IMR-90 (cell line): ENCODE measurements around the gene STPG4. TPM values are rescaled to one million over a fixed set of nuclear protein-coding genes. Genes with fewer than 3 reads are reported as not detected.
A peak's percentile ranks its signal among the peaks of the same experiment; 100 is the strongest.
"Not testable (repeated sequence)": the region's sequence is repeated elsewhere in the genome, so short reads cannot be mapped to it uniquely, and the experiment has no call there.

ENCODE experiments used
- ATAC-seq: fragments of 200-7000 bp; cut with Tn5 transposase; 2 replicates; pipeline ENCODE4 v1.9.1; 2020; ENCODE audit warnings: low read depth, mild to moderate bottlenecking, moderate library complexity
- BruUV-seq: library from RNA; stranded (reverse); fragments of 400-500 nt; replicated peaks from 2 replicates; lab custom pipeline; 2021; lab: Mats Ljungman, UMichigan
- CTCF ChIA-PET: fragments of 300-600 bp; formaldehyde crosslinking; extraction: SDS; loops from one replicate; lab custom pipeline; 2021; ENCODE audit warnings: antibody characterized with exemption; lab: Yijun Ruan, JAX
- POLR2A ChIA-PET: fragments of 300-600 bp; sonication (Branson Sonifier 250); formaldehyde crosslinking; loops from one replicate; lab custom pipeline; 2022; ENCODE audit warnings: antibody characterized with exemption; ENCODE audit not compliant: unreplicated experiment; lab: Charles Lee
- DNase-seq: peaks from one replicate; pipeline ENCODE4 v3.0.0; 2013
- H2AFZ ChIP-seq: replicated peaks from 2 replicates; pipeline ENCODE3; 2013; ENCODE audit warnings: low read length, mild to moderate bottlenecking; ENCODE audit not compliant: poor library complexity
- H2AK5ac ChIP-seq: 2 replicates; pipeline ENCODE4 v1.6.1; 2013; ENCODE audit warnings: low read depth, low read length, inconsistent platforms
- H2AK9ac ChIP-seq: replicated peaks from 2 replicates; pipeline ENCODE3; 2013; ENCODE audit warnings: mild to moderate bottlenecking, low read depth, low read length, moderate library complexity; ENCODE audit not compliant: poor library complexity
- H2BK120ac ChIP-seq: 2 replicates; pipeline ENCODE4 v1.6.1; 2013; ENCODE audit warnings: low read depth, low read length, inconsistent platforms
- H2BK15ac ChIP-seq: 3 replicates; pipeline ENCODE4 v1.6.1; 2013; ENCODE audit warnings: low read depth, low read length, inconsistent platforms
- H2BK20ac ChIP-seq: 2 replicates; pipeline ENCODE4 v1.6.1; 2013; ENCODE audit warnings: low read depth, mild to moderate bottlenecking, inconsistent platforms, low read length, moderate library complexity
- H2BK5ac ChIP-seq: 2 replicates; pipeline ENCODE4 v1.6.1; 2013; ENCODE audit warnings: mild to moderate bottlenecking, low read depth, low read length, inconsistent platforms; ENCODE audit not compliant: poor library complexity, severe bottlenecking
- H3K14ac ChIP-seq: replicated peaks from 2 replicates; pipeline ENCODE4 v1.6.1; 2013; ENCODE audit warnings: low read depth, low read length, inconsistent platforms
- H3K18ac ChIP-seq: 2 replicates; pipeline ENCODE4 v1.6.1; 2013; ENCODE audit warnings: low read depth, low read length, control low read depth
- H3K23ac ChIP-seq: 2 replicates; pipeline ENCODE4 v1.6.1; 2013; ENCODE audit warnings: low read depth, low read length, inconsistent platforms
- H3K27ac ChIP-seq: 2 replicates; pipeline ENCODE4 v1.5.1; 2013; ENCODE audit warnings: mild to moderate bottlenecking, control low read depth, low read length; ENCODE audit not compliant: insufficient read depth
- H3K27me3 ChIP-seq: 2 replicates; pipeline ENCODE4 v1.6.1; 2013; ENCODE audit warnings: low read length; ENCODE audit not compliant: control insufficient read depth, insufficient read depth
- H3K36me3 ChIP-seq: 2 replicates; pipeline ENCODE4 v1.6.1; 2013; ENCODE audit warnings: low read length, mixed read lengths; ENCODE audit not compliant: control insufficient read depth, insufficient read depth
- H3K4ac ChIP-seq: 2 replicates; pipeline ENCODE4 v1.6.1; 2013; ENCODE audit warnings: low read depth, low read length, inconsistent platforms
- H3K4me1 ChIP-seq: 2 replicates; pipeline ENCODE4 v1.6.1; 2013; ENCODE audit warnings: low read length, mixed read lengths; ENCODE audit not compliant: control insufficient read depth, insufficient read depth
- H3K4me2 ChIP-seq: 2 replicates; pipeline ENCODE4 v1.6.1; 2013; ENCODE audit warnings: low read depth, mild to moderate bottlenecking, control low read depth, low read length, moderate library complexity
- H3K4me3 ChIP-seq: 2 replicates; pipeline ENCODE4 v1.5.1; 2013; ENCODE audit warnings: low read depth, mild to moderate bottlenecking, control low read depth, low read length, moderate library complexity; ENCODE audit not compliant: insufficient read depth
- H3K56ac ChIP-seq: 2 replicates; pipeline ENCODE4 v1.6.1; 2013; ENCODE audit warnings: low read length, inconsistent platforms; ENCODE audit not compliant: insufficient read depth; ENCODE audit errors: extremely low read depth
- H3K79me1 ChIP-seq, 2 experiments: 2 replicates each; pipeline ENCODE4 v1.6.1; 2013; ENCODE audit warnings: low read length in 2 of 2, inconsistent platforms in 1 of 2, low read depth in 1 of 2
- H3K9ac ChIP-seq: 2 replicates; pipeline ENCODE4 v1.6.1; 2013; ENCODE audit warnings: low read depth, low read length, control low read depth
- H3K9me1 ChIP-seq: 2 replicates; pipeline ENCODE4 v1.6.1; 2013; ENCODE audit warnings: low read length, inconsistent platforms; ENCODE audit not compliant: insufficient read depth
- H3K9me3 ChIP-seq: 2 replicates; pipeline ENCODE4 v1.6.1; 2013; ENCODE audit warnings: low read length; ENCODE audit not compliant: control insufficient read depth, insufficient read depth
- H4K20me1 ChIP-seq: 2 replicates; pipeline ENCODE4 v1.6.1; 2013; ENCODE audit warnings: low read length, inconsistent platforms; ENCODE audit not compliant: insufficient read depth
- H4K5ac ChIP-seq: 2 replicates; pipeline ENCODE4 v1.6.1; 2013; ENCODE audit warnings: mild to moderate bottlenecking, low read depth, low read length, control low read depth
- H4K8ac ChIP-seq, 2 experiments: 2 replicates each; pipeline ENCODE4 v1.6.1; 2013; ENCODE audit warnings: low read depth in 2 of 2, low read length in 2 of 2, control low read depth in 1 of 2, inconsistent platforms in 1 of 2
- H4K91ac ChIP-seq: 2 replicates; pipeline ENCODE4 v1.6.1; 2013; ENCODE audit warnings: low read depth, low read length, inconsistent platforms; ENCODE audit not compliant: insufficient read depth
- WGBS, 2 experiments: methylation state at CpG; one replicate each; pipeline versions ENCODE4 v1.1.5 to v1.1.7; 2013; ENCODE audit warnings: missing lambda C conversion rate in 2 of 2; ENCODE audit not compliant: insufficient read length in 1 of 2; ENCODE audit errors: extremely low coverage in 2 of 2; 5-methylcytosine and 5-hydroxymethylcytosine counted together
- dilution Hi-C: fragments of 300-500 bp; cut with HindIII; formaldehyde crosslinking; loops from one replicate; pipeline ENCODE4 v1.14.3; 2018; ENCODE audit warnings: low sequenced_read_pairs; ENCODE audit not compliant: unreplicated experiment
- in situ Hi-C: fragments of 300-500 bp; cut with MboI; formaldehyde crosslinking; loops from 3 replicates; pipeline ENCODE4 v1.14.3; 2019; ENCODE audit warnings: low sequenced_read_pairs, inconsistent platforms, mixed read lengths
- intact Hi-C: fragments of 100-400 bp; cut with micrococcal nuclease; formaldehyde crosslinking; loops from 2 replicates; pipeline ENCODE4 v1.10.0; 2022
- polyA plus RNA-seq, 3 experiments: library from polyadenylated mRNA; depleted of rRNA; stranded (reverse); fragments of >200 nt; gene quantifications; 2 replicates each; pipeline ENCODE4 v1.2.3, GENCODE V29; 2012; ENCODE audit warnings: low replicate concordance in 1 of 3
- total RNA-seq: library from RNA; depleted of rRNA; stranded (reverse); fragments of >200 nt; gene quantifications from 2 replicates; pipeline ENCODE4 v1.2.3, GENCODE V29; 2012

STPG4 gene
- total and polyA plus RNA-seq, 2 of the 4 experiments (the other 2 are of a cell fraction) = 0.12 to 0.18 TPM

DNA sequence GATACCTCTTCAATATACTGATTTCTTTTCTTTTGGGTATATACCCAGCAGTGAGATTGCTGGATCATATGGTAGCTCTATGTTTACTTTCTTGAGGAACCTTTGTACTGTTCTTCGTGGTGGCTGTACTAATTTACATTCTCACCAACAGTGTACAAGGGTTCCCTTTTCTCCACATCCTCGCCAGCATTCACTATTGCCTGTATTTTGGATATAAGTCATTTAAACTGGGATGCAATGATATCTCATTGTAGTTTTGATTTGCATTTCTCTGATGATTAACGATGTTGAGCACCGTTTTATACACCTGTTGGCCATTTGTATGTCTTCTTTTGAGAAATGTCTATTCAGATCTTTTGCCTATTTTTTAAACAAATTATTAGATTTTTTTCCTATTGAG, 30.4 kb downstream of the STPG4 start:
- DNase-seq, ATAC-seq, H3K27ac ChIP-seq, H3K23ac ChIP-seq, H2AFZ ChIP-seq, H3K4me3 ChIP-seq, H3K18ac ChIP-seq, CTCF ChIA-PET, H2BK15ac ChIP-seq, in situ Hi-C loops, H4K5ac ChIP-seq, H4K20me1 ChIP-seq, H2AK9ac ChIP-seq, H3K9me3 ChIP-seq, POLR2A ChIA-PET, H3K4ac ChIP-seq, H3K9ac ChIP-seq, H3K4me2 ChIP-seq, H2BK20ac ChIP-seq, H2BK5ac ChIP-seq, H3K56ac ChIP-seq, dilution Hi-C loops, H3K14ac ChIP-seq, BruUV-seq, H3K4me1 ChIP-seq, H3K27me3 ChIP-seq, H2AK5ac ChIP-seq, H4K91ac ChIP-seq, H4K8ac ChIP-seq, H3K9me1 ChIP-seq, H2BK120ac ChIP-seq, H3K36me3 ChIP-seq: not testable (repeated sequence)
- no CpG with 5 or more reads among the region's 4 CpGs for WGBS, 2 experiments
- peaks cover 0 to 11% of the 10 kb centered on the region in 2 experiments; a peak in 2 of 4 replicates for H3K79me1 ChIP-seq
- intact Hi-C loops = loop anchor here (5.0 kb wide), 1 partner anchor 32 kb away; no protein-coding TSS in a partner anchor

DNA sequence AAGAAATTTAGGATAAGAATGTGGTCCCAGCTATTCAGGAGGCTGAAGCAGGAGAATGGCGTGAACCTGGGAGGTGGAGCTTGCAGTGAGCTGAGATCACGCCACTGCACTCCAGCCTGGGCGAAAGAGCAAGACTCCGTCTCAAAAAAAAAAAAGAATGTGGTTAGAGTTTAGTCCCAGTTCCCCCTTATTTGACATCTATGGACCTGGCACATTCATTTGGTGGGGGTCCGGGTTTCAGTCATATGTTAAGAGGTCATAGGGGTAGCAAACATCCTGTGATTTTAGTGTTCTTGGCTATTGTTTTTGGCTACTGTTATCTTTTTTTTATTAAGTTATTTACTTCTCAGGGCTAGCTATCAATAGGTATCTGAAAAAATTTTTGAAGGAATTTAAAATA, 34.7 kb downstream of the STPG4 start:
- intact Hi-C loops, DNase-seq, H3K4me2 ChIP-seq, H2AFZ ChIP-seq, POLR2A ChIA-PET, H3K4me3 ChIP-seq, H3K9me3 ChIP-seq, H3K36me3 ChIP-seq, dilution Hi-C loops, H2BK5ac ChIP-seq, H3K27me3 ChIP-seq, H3K18ac ChIP-seq, in situ Hi-C loops, BruUV-seq, CTCF ChIA-PET, H2AK5ac ChIP-seq, ATAC-seq, H4K20me1 ChIP-seq, H3K9ac ChIP-seq, H2AK9ac ChIP-seq, H3K4me1 ChIP-seq, H4K5ac ChIP-seq, H3K14ac ChIP-seq, H3K56ac ChIP-seq, H3K27ac ChIP-seq: not testable (repeated sequence)
- Histone ChIP-seq H2BK15ac (peak overlapping the region; percentile 97; the same call in 1 of the 3 replicates), H3K4ac (peak overlapping the region; percentile 70), H2BK20ac (peak overlapping the region; percentile 71), H4K8ac (peak overlapping the region; percentile 42 to 80; a peak in 1 of 4 replicates), H4K91ac (peak overlapping the region; percentile 29; the same call in 1 of the 2 replicates), H3K79me1 (peaks cover 0 to 20% of the 10 kb centered on the region in 2 experiments; a peak in 2 of 4 replicates), H3K23ac (peak overlapping the region; percentile 57; the same call in 1 of the 2 replicates), H2BK120ac (peak overlapping the region; percentile 96), H3K9me1 (peaks cover 10% of the 10 kb centered on the region)
- no CpG with 5 or more reads among the region's 5 CpGs for WGBS, 2 experiments
